Smooth muscle cell (in vitro differentiated cells): ENCODE data around the gene EYA3. TPM values are rescaled to one million over a fixed set of nuclear protein-coding genes. Genes with fewer than 3 reads are reported as not detected.

ENCODE experiments used
- DNase-seq: peaks from one replicate; lab custom pipeline; 2025; ENCODE audit not compliant: unreplicated experiment; lab: John Stamatoyannopoulos, UW
- H2AFZ ChIP-seq: fragments of 200-600 bp; sonication (generic); 2 replicates; pipeline ENCODE4 v1.6.0; 2016; ENCODE audit warnings: antibody characterized with exemption, low read depth, mild to moderate bottlenecking
- H3F3A ChIP-seq: fragments of 200-600 bp; sonication (generic); 2 replicates; pipeline ENCODE4 v1.6.0; 2017; ENCODE audit warnings: antibody characterized with exemption, low read depth
- H3K27ac ChIP-seq: fragments of 200-600 bp; sonication (generic); 2 replicates; pipeline ENCODE4 v1.5.1; 2016; ENCODE audit warnings: low read depth, mild to moderate bottlenecking
- H3K27me3 ChIP-seq: fragments of 200-600 bp; sonication (generic); 2 replicates; pipeline ENCODE4 v1.6.1; 2016; ENCODE audit warnings: low read depth, mild to moderate bottlenecking
- H3K36me3 ChIP-seq: fragments of 200-600 bp; sonication (generic); 2 replicates; pipeline ENCODE4 v1.5.1; 2016; ENCODE audit warnings: low read depth
- H3K4me1 ChIP-seq: fragments of 200-600 bp; sonication (generic); 2 replicates; pipeline ENCODE4 v1.5.1; 2016; ENCODE audit warnings: low read depth
- H3K4me2 ChIP-seq: fragments of 200-600 bp; sonication (generic); 2 replicates; pipeline ENCODE4 v1.6.0; 2016; ENCODE audit warnings: mild to moderate bottlenecking
- H3K4me3 ChIP-seq: fragments of 200-600 bp; sonication (generic); 2 replicates; pipeline ENCODE4 v1.5.1; 2016; ENCODE audit warnings: mild to moderate bottlenecking
- H3K79me2 ChIP-seq: fragments of 200-600 bp; sonication (generic); 2 replicates; pipeline ENCODE4 v1.6.0; 2016; ENCODE audit warnings: low read depth, mild to moderate bottlenecking
- H3K9ac ChIP-seq: fragments of 200-600 bp; sonication (generic); 2 replicates; pipeline ENCODE4 v1.6.0; 2016; ENCODE audit warnings: low read depth
- H3K9me3 ChIP-seq: fragments of 200-600 bp; sonication (generic); replicated peaks from 2 replicates; pipeline ENCODE4 v1.5.1; 2016; ENCODE audit warnings: low read depth
- H4K20me1 ChIP-seq: fragments of 200-600 bp; sonication (generic); 2 replicates; pipeline ENCODE4 v1.6.0; 2016; ENCODE audit warnings: low read depth
- WGBS: methylation state at CpG from one replicate; pipeline ENCODE4 v1.1.7; 2016; ENCODE audit warnings: low lambda C conversion rate; 5-methylcytosine and 5-hydroxymethylcytosine counted together
- polyA plus RNA-seq: library from polyadenylated mRNA; unstranded; fragments of >200 nt; fragmentation: Nextera tagmentation; extraction: Ambion mirVana; gene quantifications from 2 replicates; pipeline ENCODE4 v1.2.1, GENCODE V29; 2016
- total RNA-seq: library from RNA; depleted of rRNA; stranded (reverse); fragments of >200 nt; gene quantifications from 2 replicates; pipeline ENCODE4 v1.2.3, GENCODE V29; 2014
- TF ChIP-seq, protein P1 (sequence below): fragments of 200-600 bp; sonication (generic); IDR thresholded peaks from 2 replicates; pipeline ENCODE4 v1.5.1; 2017; ENCODE audit warnings: borderline replicate concordance, mild to moderate bottlenecking, antibody characterized with exemption; ENCODE audit not compliant: insufficient read depth, poor library complexity, severe bottlenecking

Gene EYA3
- total and polyA plus RNA-seq, 2 experiments from 2014 or later = 3.8 to 17.1 TPM

DNA sequence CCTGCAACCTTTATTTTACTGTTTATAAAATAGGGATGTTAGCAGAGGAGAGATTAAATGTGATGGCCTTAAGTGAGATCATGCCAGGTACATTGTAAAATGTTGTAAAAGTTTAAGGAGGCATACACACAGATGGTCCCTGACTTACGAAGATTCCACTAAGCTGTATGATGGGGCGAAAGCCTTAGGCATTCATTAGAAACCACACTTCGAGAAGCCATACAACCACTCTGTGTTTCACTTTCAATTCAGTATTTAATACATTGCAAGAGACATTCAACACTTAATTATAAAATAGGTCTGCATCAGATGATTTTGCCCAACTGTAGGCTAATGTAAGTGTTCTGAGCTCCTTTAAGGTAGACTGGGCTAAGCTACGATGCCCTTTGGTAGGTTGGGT lies 149.9 kb downstream of the EYA3 start:
- H3K36me3 ChIP-seq = no peaks in the 10 kb centered on the region
- WGBS = 94% methylated on average over 4 of the region's 4 CpGs

DNA sequence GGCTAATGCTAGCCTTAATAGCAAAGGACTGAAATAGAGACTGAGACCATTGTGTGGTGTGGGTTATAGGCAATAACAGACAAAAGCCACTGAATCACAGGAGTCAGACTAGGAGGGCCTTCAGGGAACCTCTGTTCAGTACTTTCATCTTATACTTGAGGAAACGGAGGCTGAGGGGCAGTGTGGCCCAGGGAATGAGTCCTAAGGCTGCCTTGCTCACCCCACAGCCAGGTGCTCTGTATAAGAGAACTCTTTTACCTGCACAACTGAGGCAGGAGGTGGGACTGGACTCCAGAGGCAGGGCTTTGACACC lies 150.9 kb downstream of the EYA3 start:
- DNase-seq = no peak
- H3K9ac ChIP-seq = no peak overlapping the region
- no peak overlapping the region for H3K27ac ChIP-seq
- no peaks in the 10 kb centered on the region for H3K36me3 ChIP-seq
- H4K20me1 ChIP-seq = no peaks in the 10 kb centered on the region
- H3K4me3 ChIP-seq = no peak overlapping the region
- peaks cover 7% of the 10 kb centered on the region for H3K4me1 ChIP-seq
- H3K27me3 ChIP-seq = peaks cover 19% of the 10 kb centered on the region
- no peak overlapping the region for H2AFZ ChIP-seq
- WGBS = 53% methylated on average over 1 of the region's 1 CpG
- H3K79me2 ChIP-seq = no peaks in the 10 kb centered on the region
- H3K9me3 ChIP-seq = no peaks in the 10 kb centered on the region
- no peak overlapping the region for H3K4me2 ChIP-seq
- TF ChIP-seq, protein P1, sequence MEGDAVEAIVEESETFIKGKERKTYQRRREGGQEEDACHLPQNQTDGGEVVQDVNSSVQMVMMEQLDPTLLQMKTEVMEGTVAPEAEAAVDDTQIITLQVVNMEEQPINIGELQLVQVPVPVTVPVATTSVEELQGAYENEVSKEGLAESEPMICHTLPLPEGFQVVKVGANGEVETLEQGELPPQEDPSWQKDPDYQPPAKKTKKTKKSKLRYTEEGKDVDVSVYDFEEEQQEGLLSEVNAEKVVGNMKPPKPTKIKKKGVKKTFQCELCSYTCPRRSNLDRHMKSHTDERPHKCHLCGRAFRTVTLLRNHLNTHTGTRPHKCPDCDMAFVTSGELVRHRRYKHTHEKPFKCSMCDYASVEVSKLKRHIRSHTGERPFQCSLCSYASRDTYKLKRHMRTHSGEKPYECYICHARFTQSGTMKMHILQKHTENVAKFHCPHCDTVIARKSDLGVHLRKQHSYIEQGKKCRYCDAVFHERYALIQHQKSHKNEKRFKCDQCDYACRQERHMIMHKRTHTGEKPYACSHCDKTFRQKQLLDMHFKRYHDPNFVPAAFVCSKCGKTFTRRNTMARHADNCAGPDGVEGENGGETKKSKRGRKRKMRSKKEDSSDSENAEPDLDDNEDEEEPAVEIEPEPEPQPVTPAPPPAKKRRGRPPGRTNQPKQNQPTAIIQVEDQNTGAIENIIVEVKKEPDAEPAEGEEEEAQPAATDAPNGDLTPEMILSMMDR = no peak
- no peaks in the 10 kb centered on the region for H3F3A ChIP-seq

More for the DNA sequence above, 149.9 kb downstream of the EYA3 start:
- TF ChIP-seq, protein P1 = no peak
- DNase-seq = no peak
- no peak overlapping the region for H3K27ac ChIP-seq
- H3K27me3 ChIP-seq = peaks cover 19% of the 10 kb centered on the region
- peaks cover 7% of the 10 kb centered on the region for H3K4me1 ChIP-seq
- H3K4me2 ChIP-seq = no peak overlapping the region
- no peaks in the 10 kb centered on the region for H4K20me1 ChIP-seq
- H3K9ac ChIP-seq = no peak overlapping the region
- no peaks in the 10 kb centered on the region for H3F3A ChIP-seq
- H2AFZ ChIP-seq = no peak overlapping the region
- no peaks in the 10 kb centered on the region for H3K9me3 ChIP-seq
- H3K4me3 ChIP-seq = no peak overlapping the region
- no peaks in the 10 kb centered on the region for H3K79me2 ChIP-seq

DNA sequence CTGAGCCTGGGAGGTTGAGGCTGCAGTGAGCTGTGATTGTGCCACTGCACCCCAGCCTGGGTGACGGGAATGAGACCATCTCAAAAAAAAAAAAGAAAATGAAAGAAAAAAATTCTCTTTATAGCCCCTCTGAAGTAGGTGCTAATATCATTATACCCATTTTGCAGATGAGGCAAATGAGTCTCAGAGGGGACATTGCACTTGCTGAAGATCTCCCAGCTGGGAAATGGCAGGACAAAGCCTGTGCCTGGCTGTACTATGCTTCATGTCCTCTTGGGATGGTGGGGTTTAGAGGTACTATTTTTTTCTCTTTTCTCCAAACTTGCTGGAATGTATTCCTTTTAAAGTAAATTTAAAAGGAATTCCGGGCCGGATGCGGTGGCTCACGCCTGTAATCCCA lies 152.0 kb downstream of the EYA3 start:
- H3K4me2 ChIP-seq = no peak overlapping the region
- no peaks in the 10 kb centered on the region for H3F3A ChIP-seq
- H3K9ac ChIP-seq = no peak overlapping the region
- WGBS = 68% methylated on average over 5 of the region's 5 CpGs
- H3K79me2 ChIP-seq = no peaks in the 10 kb centered on the region
- peaks cover 7% of the 10 kb centered on the region for H3K4me1 ChIP-seq
- H3K27ac ChIP-seq = no peak overlapping the region
- DNase-seq = no peak
- H4K20me1 ChIP-seq = no peaks in the 10 kb centered on the region
- H3K36me3 ChIP-seq = no peaks in the 10 kb centered on the region
- H2AFZ ChIP-seq = no peak overlapping the region
- H3K27me3 ChIP-seq = peaks cover 19% of the 10 kb centered on the region
- H3K9me3 ChIP-seq = no peaks in the 10 kb centered on the region
- TF ChIP-seq, protein P1 = no peak
- no peak overlapping the region for H3K4me3 ChIP-seq

DNA sequence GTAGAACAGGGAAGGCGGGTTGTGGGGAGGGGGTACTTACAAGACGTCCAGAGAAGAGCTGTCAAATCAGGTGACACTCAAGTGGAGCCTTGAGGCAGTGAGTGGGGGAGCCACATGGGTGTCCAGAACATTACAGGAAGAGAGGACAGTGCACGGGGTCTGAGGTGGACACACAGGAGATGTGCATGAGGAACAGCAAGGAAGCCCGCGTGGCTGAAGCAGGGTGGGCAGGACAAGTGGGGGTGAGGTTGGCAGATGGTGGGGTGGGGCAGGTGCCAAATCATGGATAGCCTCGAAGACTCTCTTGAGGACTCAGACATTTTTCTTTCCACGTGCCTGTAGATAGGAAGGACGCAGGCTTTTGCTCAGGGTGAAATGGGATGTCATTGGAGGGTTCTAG lies 152.7 kb downstream of the EYA3 start:
- H3K4me3 ChIP-seq = peak overlapping the region; percentile 27
- peaks cover 7% of the 10 kb centered on the region for H3K4me1 ChIP-seq
- no peak overlapping the region for H3K27ac ChIP-seq
- H2AFZ ChIP-seq = no peak overlapping the region
- H3K79me2 ChIP-seq = no peaks in the 10 kb centered on the region
- no peak overlapping the region for H3K9ac ChIP-seq
- no peak for DNase-seq
- no peaks in the 10 kb centered on the region for H3K36me3 ChIP-seq
- no peaks in the 10 kb centered on the region for H4K20me1 ChIP-seq
- TF ChIP-seq, protein P1 = no peak
- no peaks in the 10 kb centered on the region for H3K9me3 ChIP-seq
- 66% methylated on average over 7 of the region's 8 CpGs for WGBS
- H3K4me2 ChIP-seq = no peak overlapping the region
- H3K27me3 ChIP-seq = peaks cover 19% of the 10 kb centered on the region
- no peaks in the 10 kb centered on the region for H3F3A ChIP-seq
